ENCODE measurements around the gene OR5AK2.
"Not testable (repeated sequence)": the region's sequence is repeated elsewhere in the genome, so short reads cannot be mapped to it uniquely, and the experiment has no call there.

The OR5AK2 gene

GRCh38 chr11:56988614-56989013 lies at the start of gene OR5AK2:
Gene OR5AK2, plus strand, starts transcription at chr11:56988914. Its CDS starts 0 bp downstream, at chr11:56988914.
- Histone ChIP-seq H3K36me3 (no peaks in the 10 kb centered on the region), H3K4me1 (ENCODE audit: control insufficient read depth in 1 of 2, insufficient read depth in 1 of 2, low read depth in 1 of 2, low read length in 1 of 2) (no peaks in the 10 kb centered on the region)

GRCh38 chr11:56945526-56945925 lies 43.2 kb upstream of the OR5AK2 start:
- H3K4me3 ChIP-seq (ENCODE audit: low read depth in 1 of 2, low read length in 1 of 2); H3K9me3 ChIP-seq; H3K4me1 ChIP-seq (ENCODE audit: control insufficient read depth in 1 of 2, insufficient read depth in 1 of 2, low read depth in 1 of 2, low read length in 1 of 2); H3K27me3 ChIP-seq; H3K27ac ChIP-seq; H3K36me3 ChIP-seq: not testable (repeated sequence)

More at GRCh38 chr11:56988614-56989013, at the start of gene OR5AK2:
- Histone ChIP-seq H3K9me3 (no peaks in the 10 kb centered on the region), H3K27ac (no peak within 1 kb of the TSS), H3K27me3 (no peaks in the 10 kb centered on the region), H3K4me3 (ENCODE audit: low read depth in 1 of 2, low read length in 1 of 2) (no peak within 1 kb of the TSS)
- TF ChIP-seq CTCF (IDR thresholded peaks at IDR 0.05): no peak

GRCh38 chr11:56948991-56949515 lies 39.7 kb upstream of the OR5AK2 start:
- Histone ChIP-seq H3K4me3 (ENCODE audit: low read depth in 1 of 2, low read length in 1 of 2) (no peak overlapping the region), H3K9me3 (no peaks in the 10 kb centered on the region), H3K27ac (no peak overlapping the region), H3K4me1 (ENCODE audit: control insufficient read depth in 1 of 2, insufficient read depth in 1 of 2, low read depth in 1 of 2, low read length in 1 of 2) (no peaks in the 10 kb centered on the region), H3K27me3 (no peaks in the 10 kb centered on the region), H3K36me3 (no peaks in the 10 kb centered on the region)
- TF ChIP-seq CTCF (IDR thresholded peaks at IDR 0.05): no peak

- H3K27ac ChIP-seq: no peak overlapping the region
- H3K4me1 ChIP-seq (ENCODE audit: control insufficient read depth in 1 of 2, insufficient read depth in 1 of 2, low read depth in 1 of 2, low read length in 1 of 2): no peaks in the 10 kb centered on the region
- TF ChIP-seq CTCF (IDR thresholded peaks at IDR 0.05): no peak
- no peaks in the 10 kb centered on the region for H3K9me3 ChIP-seq
- no peak overlapping the region for H3K4me3 ChIP-seq (ENCODE audit: low read depth in 1 of 2, low read length in 1 of 2)
- no peaks in the 10 kb centered on the region for H3K36me3 ChIP-seq
- no peaks in the 10 kb centered on the region for H3K27me3 ChIP-seq
Observed at GRCh38 chr11:56950510-56950909, 38.2 kb upstream of the OR5AK2 start.

- not testable (repeated sequence) for H3K27me3 ChIP-seq; H3K36me3 ChIP-seq; H3K4me1 ChIP-seq (ENCODE audit: control insufficient read depth in 1 of 2, insufficient read depth in 1 of 2, low read depth in 1 of 2, low read length in 1 of 2); H3K4me3 ChIP-seq (ENCODE audit: low read depth in 1 of 2, low read length in 1 of 2); H3K27ac ChIP-seq; H3K9me3 ChIP-seq
Observed at GRCh38 chr11:56953907-56954306, 34.8 kb upstream of the OR5AK2 start.

GRCh38 chr11:56961609-56962008 lies 27.1 kb upstream of the OR5AK2 start:
- Histone ChIP-seq H3K9me3 (no peaks in the 10 kb centered on the region), H3K36me3 (no peaks in the 10 kb centered on the region), H3K27me3 (no peaks in the 10 kb centered on the region), H3K4me3 (ENCODE audit: low read depth in 1 of 2, low read length in 1 of 2) (no peak overlapping the region), H3K27ac (no peak overlapping the region), H3K4me1 (ENCODE audit: control insufficient read depth in 1 of 2, insufficient read depth in 1 of 2, low read depth in 1 of 2, low read length in 1 of 2) (no peaks in the 10 kb centered on the region)
- no peak for TF ChIP-seq CTCF (IDR thresholded peaks at IDR 0.05)

- Histone ChIP-seq H3K4me3 (ENCODE audit: low read depth in 1 of 2, low read length in 1 of 2) (no peak overlapping the region), H3K27ac (no peak overlapping the region), H3K9me3 (no peaks in the 10 kb centered on the region), H3K4me1 (ENCODE audit: control insufficient read depth in 1 of 2, insufficient read depth in 1 of 2, low read depth in 1 of 2, low read length in 1 of 2) (no peaks in the 10 kb centered on the region), H3K36me3 (no peaks in the 10 kb centered on the region), H3K27me3 (no peaks in the 10 kb centered on the region)
- no peak for TF ChIP-seq CTCF (IDR thresholded peaks at IDR 0.05)
Observed at GRCh38 chr11:56967726-56968125, 21.0 kb upstream of the OR5AK2 start.
